Stimulated activated CD4-positive, alpha-beta T cell treated with anti-CD3 and anti-CD28 coated beads, Interleukin-4, amount 100 ng/mL, for 24 hours (primary cell): ENCODE measurements around the gene POLR1G.
"Not testable (repeated sequence)": the region's sequence is repeated elsewhere in the genome, so short reads cannot be mapped to it uniquely, and the experiment has no call there.

Source experiments
- DNase-seq: peaks from one replicate; pipeline ENCODE4 v3.0.0-alpha.2; 2020

The POLR1G gene

DNA sequence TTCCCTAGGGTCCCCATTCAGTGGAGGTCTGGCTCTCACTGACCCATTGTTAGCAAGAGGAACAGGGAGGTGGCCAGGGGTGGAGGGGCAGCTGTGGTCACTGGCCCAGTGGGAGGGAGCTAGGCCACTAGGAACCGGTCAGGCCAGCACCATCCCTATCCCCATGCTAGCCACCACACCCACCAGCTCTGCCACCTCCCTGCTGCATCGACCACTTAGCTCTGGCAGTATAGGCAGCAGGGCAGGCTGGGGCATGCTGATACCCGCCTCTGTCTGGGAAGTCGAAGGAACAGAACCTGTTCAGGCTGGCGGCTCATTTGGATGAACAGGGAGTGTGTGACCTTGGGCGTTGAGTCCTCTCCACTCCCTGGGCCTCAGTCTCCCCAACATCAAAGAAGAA is 6.3 kb upstream of the POLR1G start:
- DNase-seq = no peak

DNA sequence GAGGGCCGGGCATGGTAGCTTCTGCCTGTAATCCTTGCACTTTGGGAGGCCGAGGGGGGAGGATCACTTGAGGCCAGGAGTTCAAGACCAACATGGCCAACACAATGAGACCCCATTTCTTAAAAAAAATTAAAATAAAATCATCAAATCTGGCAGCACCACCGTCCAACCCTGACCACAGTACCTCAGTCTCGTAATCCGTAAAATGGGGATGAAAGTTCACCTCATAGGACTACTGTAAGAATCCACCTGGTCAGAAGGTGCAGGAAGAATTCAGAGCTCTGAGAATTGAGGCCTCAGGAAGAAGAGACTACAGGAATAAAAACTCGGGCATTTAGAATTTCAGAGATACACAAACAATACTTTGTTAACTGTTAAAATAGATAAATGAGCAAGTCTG is 4.6 kb upstream of the POLR1G start:
- DNase-seq = no peak

DNA sequence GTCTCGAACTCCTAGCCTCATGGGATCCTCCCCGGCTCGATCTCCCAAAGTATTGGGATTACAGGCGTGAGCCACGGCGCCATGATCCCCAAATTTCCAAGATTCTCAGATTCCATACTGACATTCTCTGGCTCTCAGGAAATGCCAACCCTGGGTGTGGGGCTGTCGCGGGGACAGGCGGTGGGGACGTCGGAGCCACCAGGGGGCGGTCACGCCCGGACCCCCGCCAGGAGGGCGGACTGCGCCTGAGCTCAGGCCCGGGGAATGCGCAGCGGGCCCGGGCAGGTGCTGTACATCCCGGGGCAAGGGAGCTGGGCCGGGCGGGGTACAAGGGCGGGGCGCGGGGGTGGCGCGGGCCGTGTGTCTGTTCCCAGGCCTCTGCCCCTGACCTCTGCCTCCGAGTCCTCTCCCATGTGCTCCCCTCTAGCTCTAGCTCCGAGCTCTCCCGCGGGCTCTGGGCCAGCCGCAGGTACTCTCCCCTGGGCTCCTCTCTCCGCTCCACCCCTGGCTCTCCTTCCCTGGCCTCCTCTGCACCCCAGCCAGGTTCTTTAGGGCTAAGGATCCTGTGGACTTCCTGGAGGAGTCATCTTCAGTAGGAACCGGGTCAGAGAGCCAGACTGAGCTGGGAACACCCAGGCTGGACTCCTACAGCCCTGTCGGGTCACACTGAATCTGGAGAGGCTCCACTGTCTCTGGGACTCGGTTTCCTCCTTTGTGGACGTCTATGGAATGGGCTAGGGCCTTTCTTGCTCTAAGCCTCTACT is 4.0 kb upstream of the POLR1G start:
- DNase-seq = no peak

DNA sequence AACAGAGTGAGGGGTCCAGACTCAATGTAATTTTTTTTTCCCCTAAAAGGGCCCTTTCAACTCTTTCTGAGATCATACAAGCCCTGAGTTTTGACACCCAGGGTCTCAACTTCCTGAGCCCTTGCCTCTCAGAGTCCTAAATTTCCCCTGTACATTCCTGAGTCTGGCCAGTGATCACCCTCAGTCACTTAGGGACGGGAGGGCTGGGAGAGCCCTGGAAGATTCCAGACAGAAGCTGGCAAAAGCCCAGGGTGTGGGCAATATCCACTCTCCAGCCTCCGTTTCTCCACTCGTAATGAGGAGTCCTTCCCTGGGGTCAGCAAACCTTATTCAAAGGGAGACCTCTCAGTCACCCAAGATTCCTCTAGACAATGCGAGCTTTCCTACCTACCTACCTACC is 3.2 kb upstream of the POLR1G start:
- no peak for DNase-seq

DNA sequence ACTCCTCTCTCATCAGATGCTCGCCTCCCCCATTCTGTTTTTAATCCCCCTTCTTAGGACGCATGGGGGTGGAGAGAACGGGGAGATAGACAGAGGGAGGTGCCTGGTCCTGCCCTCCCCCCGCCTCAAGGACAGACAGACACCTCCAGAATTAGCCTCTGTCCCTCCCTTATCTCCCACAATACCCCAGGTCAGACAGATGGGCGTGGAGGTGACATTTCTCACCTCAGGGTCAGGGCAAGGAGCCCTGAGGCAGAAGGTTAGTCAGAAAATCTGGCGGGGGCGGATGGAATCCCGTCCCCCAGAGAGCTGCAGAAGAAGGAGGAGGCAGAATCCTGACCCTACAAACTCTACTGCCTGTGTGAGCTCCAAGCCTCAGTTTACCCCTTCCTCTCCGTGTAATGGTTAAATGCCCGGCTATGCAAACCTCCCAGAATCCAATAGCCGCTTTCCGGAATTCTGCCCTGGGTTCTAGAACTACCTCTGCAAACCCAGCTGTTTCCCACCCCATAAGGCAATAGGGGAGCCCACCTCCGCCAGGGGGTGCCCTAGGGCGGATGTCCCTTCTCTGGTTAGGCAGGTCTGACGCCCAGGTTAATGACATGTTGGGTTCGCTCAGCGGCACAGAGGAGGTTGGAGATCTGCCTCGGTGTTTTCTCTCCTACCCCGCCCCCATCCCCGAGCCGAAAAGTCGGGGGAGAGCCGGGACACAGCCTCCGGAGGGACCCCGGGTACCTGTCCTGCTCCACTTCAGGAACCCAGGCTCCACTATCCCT is 2.5 kb upstream of the POLR1G start:
- DNase-seq = peak; percentile 55

DNA sequence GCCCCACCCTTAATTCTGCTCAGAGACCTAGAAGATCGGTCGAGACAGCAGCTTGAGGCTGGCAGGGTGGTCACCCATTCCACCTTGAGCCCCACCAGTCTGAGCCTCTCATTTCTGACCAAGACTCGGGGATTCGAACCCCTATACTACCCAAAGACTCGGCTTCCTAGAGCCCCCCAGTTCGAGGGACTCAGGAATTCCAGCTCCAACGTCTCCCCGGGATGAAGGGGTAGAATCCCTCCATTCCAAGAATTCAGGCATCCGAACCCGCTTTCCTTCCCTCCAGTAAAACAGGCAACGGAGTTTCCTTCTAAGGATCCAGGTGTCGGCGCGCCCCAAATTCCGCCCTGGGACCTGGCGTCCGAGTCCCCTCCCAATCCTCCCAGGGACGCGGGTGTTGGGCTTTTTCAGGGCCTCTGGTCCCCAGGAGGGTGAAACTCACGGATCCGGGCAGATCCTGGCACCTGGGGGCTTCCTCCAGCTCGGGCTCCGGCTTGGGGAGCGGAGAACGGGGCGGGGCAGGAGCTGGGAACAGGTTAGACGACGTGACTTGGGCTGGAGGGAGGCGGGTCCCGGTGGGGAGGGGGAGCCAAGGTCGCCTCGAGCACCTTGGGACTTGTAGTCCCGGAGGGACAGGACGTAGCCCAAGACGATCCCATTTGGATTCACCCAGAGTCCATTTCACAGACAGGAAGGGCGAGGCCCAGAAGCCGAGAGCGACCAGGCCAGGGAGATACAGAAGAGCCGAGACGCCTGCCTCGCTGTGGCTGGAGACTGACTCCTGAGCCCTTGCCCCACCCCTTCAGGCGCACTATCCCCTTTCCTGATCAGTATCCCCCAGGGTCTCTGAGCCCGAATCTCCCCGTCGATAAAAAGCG is 1.6 kb upstream of the POLR1G start, which contains the start of gene PPP1R13L:
Gene PPP1R13L (minus strand): TSS at position 513 of the 878 bp plus-strand sequence. CDS start 6,751 bp downstream, outside the sequence.
- peak; percentile 58 for DNase-seq

DNA sequence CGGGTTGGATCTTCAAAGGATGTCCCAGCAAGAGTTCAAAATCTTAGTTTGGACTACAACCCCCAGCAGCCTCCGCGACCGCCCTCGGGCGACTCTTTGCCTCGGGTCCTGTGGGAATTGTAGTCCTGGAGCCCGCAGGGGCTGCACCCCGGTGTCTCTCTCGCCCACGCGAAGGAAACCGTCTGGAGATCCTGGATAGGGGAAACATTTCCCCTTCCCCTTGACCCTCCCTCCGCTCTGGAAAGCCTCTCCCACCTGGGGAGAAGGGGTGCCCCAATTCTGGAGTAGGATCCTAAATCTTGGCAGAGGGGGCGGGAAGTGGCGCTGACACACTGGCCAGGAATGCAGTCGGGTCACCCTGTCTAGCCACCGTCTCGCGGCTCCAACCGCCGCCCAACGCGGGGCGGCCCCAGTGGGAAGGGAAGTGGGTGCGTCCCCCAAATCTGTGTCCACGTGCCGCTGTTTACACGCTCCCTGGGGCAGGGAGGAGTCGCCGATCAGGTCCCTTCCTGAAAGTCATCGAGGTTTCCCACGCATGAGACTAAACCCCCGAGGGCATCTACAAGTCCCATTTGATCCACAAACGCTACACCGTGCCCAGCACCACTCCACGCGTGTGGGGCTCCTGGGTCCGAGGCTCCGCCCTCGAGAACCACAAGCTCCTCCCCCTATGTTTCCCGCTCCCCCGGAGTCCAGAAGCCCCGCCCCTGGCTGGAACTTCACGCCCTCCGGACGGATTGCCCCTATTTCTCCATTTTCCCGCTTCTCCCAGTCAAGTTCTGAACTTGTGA is 814 bp upstream of the POLR1G start:
- DNase-seq = peak; percentile 84

DNA sequence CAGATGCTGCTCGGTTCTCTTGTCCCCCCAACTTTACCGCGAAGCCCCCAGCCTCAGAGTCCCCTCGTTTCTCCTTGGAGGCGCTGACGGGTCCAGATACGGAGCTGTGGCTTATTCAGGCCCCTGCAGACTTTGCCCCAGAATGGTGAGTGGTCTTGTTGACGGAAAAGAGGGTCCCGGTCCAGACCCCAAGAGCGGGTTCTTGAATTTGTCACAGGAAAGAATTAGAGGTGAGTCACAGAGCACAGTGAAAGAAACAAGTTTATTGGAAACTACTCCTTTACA is 589 bp downstream of the POLR1G start:
- DNase-seq = no peak

DNA sequence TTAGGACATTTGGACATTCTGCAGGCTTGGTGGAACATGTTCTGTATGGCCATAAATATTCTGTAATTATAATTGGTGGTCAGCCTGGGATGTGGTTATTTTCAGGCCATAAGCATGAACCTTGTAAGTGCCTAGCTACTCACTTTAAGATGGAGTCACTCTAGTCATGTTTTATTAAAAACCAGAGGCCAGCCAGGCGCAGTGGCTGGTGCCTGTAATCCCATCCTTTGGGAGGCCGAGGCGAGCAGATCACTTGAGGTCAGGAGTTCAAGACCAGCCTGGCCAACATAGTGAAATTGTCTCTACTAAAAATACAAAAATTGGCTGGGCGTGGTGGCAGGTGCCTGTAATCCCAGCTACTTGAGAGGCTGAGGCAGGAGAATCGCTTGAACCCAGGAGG is 1.1 kb downstream of the POLR1G start:
- DNase-seq = not testable (repeated sequence)

DNA sequence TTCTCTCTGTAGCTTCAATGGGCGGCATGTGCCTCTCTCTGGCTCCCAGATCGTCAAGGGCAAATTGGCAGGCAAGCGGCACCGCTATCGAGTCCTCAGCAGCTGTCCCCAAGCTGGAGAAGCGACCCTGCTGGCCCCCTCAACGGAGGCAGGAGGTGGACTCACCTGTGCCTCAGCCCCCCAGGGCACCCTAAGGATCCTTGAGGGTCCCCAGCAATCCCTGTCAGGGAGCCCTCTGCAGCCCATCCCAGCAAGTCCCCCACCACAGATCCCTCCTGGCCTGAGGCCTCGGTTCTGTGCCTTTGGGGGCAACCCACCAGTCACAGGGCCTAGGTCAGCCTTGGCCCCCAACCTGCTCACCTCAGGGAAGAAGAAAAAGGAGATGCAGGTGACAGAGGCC is 1.7 kb downstream of the POLR1G start:
- no peak for DNase-seq

DNA sequence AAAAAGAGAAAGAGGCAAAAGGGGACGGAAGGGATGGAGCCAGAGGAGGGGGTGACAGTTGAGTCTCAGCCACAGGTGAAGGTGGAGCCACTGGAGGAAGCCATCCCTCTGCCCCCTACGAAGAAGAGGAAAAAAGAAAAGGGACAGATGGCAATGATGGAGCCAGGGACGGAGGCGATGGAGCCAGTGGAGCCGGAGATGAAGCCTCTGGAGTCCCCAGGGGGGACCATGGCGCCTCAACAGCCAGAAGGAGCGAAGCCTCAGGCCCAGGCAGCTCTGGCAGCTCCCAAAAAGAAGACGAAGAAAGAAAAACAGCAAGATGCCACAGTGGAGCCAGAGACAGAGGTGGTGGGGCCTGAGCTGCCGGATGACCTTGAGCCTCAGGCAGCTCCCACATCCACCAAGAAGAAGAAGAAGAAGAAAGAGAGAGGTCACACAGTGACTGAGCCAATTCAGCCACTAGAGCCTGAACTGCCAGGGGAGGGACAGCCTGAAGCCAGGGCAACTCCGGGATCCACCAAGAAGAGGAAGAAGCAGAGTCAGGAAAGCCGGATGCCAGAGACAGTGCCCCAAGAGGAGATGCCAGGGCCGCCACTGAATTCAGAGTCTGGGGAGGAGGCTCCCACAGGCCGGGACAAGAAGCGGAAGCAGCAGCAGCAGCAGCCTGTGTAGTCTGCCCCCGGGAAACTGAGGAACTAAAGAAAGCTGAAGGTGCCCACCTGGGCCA is 2.5 kb downstream of the POLR1G start:
- DNase-seq = no peak

DNA sequence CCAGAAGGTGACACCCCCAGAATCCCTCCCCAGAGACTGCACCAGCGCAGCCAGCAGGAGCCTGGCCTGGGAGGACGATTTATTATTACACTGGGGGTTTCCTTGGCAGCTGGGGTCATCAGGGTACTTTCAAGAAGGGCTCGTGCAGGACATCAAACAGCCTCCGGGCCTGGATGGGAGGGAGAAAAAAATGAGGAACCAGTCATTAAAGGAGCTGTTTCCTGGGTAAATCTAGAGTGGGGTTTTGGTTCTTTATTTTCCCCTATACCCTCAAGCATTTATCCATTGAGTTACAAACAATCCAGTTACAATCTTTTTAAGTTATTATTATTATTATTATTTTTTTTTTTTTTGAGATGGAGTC is 3.1 kb downstream of the POLR1G start:
- DNase-seq = no peak

DNA sequence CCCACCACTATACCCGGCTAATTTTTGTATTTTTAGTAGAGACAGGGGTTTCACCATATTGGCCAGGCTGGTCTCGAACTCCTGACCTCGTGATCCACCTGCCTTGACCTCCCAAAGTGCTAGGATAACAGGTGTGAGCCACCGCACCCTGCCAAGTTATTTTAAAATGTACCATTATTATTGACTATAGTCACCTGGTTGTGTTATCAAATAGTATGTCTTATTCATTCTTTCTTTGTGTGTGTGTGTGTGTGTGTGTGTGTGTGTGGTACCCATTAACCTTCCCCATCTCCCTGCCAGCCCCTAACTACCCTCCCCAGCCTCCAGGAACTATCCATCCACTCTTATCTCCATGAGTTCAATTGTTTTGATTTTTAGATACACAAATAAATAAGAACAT is 3.9 kb downstream of the POLR1G start:
- DNase-seq = not testable (repeated sequence)

DNA sequence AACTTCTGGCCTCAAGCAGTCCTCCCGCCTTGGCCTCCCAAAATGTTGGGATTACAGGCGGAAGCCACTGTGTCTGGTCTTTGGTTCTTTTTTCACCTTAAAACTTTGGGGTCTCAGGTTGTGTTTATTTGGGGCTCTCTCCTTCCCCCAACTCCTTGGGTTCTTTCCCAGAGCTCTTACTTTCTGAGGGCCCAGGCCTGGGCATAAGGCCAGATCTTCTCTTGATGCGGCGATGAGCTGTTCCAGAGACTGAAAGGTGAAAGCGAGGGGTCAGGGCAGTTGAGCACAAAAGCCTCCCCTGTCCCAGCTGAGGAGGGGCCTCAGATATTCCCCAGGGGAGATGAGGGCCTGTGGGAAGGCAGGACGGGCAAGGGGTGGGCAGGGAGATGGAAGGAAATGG is 7.1 kb downstream of the POLR1G start:
- DNase-seq = no peak

DNA sequence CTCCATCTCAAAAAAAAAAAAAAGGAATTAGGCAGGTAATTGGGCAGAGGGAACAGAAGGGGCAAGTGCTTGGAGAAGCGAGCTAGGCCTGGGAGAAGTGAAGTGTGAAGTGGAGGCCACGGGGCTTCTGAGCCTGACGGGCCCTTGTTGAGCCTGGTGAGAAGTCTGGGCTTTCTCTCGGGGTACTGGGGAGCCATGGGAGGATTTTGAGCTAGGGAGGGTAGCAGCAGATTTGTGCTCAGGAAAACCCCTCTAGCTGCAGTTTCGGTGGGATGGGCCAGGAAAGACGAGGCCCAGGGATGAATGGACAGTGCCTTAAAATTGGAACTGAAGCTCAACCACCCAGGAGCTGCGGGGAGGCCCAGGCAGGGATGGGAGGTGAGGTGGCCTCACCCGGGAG is 8.0 kb downstream of the POLR1G start:
- DNase-seq = no peak

DNA sequence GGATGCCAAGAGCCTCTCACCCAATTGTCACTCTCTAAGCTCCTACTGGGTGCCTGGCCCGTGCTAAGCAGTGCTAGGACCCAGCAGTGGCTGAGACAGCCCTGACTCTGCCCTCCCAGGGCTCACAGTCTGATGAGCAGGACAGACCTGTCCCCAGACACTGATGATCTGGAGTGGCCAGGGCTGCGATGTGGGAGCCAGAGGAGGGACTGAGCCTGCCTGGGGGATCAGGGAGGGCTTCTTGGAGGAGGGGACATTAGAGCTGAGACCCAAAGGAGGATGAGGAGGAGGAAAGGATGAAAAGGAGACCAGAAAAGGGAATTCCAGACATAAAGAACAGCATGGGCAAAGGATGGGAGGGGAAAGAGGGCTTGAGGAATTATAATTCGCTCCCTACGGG is 10.7 kb downstream of the POLR1G start:
- DNase-seq = no peak

DNA sequence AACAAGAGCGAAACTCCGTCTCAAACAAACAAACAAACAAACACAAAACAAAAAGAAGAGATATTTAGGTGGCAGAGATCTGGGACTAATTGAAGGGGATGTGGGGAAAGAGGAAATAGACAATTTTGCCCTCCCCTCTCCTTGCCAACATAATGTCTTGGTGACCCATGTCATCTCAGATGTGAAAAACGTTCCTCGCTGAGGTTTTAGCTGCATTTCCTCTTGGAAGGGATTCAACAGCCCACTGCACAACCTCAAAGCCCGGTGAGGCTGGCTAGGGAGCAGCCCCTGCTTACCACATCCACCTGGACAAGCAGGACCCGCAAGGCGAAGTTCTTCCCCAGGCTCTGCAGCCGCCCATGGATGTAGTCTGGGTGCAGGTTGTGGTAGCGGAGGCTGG is 12.4 kb downstream of the POLR1G start:
- DNase-seq = no peak

DNA sequence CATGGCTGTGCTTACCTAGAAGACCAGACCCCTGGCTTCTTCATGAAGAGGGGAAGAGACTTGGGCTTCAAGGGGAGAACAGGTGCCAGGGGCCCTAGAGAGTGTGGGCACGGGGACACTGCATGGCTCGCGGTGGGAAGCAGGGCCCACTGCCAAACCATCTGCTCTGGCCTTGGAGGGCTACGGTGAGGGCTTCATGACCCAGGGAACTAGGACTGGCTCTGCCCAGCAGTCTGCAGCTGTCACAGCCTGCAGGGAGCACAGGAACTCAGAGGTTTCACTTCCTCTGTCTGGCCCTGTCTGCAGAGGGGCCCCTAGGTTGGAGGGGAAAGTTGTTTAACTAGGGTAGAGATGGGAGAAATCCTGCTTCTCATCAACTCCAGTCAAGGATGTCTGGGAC is 13.0 kb downstream of the POLR1G start:
- DNase-seq = no peak

DNA sequence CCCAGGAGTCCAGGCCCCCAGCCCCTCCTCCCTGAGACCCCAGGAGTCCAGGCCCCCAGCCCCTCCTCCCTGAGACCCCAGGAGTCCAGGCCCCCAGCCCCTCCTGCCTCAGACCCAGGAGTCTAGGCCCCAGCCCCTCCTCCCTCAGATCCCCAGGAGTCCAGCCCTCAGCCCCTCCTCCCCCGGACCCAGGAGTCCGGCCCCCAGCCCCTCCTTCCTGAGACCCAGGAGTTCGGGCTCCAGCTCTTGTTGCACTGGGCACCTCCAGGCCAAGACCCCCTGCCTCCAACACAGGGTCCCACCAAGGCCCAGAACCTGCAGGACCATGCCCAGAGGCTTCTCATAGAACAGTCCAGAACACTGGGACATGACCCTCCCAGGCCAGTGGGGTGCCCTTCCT is 13.5 kb downstream of the POLR1G start:
- no peak for DNase-seq

DNA sequence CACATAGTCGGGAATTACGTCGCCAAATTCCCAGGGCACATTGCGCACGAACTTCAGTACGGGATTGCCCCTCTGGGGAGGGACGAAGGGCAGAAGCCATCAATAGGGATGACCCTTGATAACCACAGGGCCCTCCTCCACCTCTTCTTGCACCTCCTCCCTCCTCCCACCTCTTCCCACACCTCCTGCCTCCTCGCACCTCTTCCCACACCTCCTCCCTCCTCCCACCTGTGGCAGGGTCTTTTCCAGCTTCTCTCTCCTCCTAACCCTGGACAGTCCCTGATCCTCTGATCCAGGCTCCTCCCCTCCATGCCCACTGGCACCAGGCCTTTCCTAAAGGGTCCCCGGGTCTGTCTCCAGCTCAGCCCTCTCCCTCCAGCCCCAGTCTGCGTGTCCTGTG is 13.9 kb downstream of the POLR1G start:
- DNase-seq = no peak

DNA sequence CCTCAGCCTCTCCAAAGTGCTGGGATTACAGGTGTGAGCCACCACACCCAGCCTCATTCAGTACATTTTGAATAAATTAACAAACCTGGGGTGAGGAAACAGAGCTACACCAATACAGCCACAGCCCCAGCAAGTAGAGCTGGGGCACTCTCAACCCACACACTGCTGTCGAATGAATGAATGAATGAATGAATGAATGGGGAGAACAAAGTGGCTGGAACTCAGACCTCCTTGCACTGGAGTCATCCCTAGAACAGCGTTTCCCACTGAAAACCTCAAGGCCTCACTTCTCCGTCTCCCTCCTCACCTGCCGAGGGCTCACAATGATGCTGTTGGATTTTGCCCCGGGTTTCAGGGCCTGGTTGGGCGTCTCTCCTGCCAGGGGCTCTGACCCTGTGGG is 14.4 kb downstream of the POLR1G start:
- no peak for DNase-seq

DNA sequence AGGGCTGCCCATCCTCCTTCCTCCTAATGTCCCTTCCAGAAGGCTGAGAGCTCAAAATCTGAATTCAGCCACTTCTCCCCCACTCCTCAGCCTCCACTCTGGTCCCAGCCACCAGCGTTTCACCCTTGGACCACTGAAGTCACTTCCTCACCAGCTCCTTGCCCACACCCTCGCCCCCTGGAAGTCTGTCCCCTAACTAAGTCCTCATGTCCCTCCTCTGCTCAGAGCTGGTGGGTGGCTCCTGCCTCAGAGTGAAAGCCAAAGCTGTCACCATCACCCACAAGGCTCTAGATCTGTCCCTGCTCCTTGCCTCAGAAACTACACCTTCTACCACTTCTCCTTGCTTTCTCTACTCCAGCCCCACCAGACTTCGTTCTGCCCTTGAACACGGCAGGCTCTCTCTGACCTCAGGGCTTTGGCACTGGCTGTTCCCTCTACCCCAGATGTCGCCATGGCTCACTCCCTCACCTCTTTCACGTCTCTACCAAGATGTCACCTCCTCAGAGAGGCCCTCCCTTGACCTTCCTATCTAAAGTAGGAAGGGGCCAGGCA is 15.6 kb downstream of the POLR1G start:
- no peak for DNase-seq
